ENCODE data around the gene FANCD2.

DNA sequence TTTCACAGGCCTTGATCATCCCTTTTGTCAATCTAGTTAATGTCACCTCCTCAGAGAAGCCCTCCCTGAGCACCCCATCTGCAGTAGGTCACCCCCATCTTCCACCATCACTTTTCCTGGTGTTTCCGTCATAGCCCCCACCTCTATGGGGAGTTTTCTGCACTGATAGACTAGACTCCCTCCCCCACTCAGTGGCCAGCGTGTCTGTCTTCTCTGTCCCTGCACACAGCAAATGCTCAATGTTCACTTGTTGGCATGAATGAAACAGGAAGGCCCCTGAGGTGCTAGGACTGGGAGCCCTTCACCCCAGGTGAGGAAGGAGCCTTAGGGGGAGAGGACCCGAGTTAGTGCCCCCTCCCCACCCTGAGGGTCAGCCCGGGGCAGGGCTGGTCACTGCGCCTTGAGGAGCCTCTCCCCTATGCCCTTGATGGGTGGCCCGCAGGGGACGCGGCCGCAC is 15.8 kb upstream of the FANCD2 start:
- TF ChIP-seq, protein P1, sequence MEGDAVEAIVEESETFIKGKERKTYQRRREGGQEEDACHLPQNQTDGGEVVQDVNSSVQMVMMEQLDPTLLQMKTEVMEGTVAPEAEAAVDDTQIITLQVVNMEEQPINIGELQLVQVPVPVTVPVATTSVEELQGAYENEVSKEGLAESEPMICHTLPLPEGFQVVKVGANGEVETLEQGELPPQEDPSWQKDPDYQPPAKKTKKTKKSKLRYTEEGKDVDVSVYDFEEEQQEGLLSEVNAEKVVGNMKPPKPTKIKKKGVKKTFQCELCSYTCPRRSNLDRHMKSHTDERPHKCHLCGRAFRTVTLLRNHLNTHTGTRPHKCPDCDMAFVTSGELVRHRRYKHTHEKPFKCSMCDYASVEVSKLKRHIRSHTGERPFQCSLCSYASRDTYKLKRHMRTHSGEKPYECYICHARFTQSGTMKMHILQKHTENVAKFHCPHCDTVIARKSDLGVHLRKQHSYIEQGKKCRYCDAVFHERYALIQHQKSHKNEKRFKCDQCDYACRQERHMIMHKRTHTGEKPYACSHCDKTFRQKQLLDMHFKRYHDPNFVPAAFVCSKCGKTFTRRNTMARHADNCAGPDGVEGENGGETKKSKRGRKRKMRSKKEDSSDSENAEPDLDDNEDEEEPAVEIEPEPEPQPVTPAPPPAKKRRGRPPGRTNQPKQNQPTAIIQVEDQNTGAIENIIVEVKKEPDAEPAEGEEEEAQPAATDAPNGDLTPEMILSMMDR (IDR thresholded peaks at IDR 0.05) = no peak
- TF ChIP-seq ZFX (IDR thresholded peaks at IDR 0.05; ENCODE audit: borderline replicate concordance) = no peak
